Smooth muscle cell of the umbilical artery (primary cell): Measurements from ENCODE around the gene AUH. TPM values are rescaled to one million over a fixed set of nuclear protein-coding genes. Genes with fewer than 3 reads are reported as not detected.

Experiments used
- total RNA-seq: library from RNA; depleted of rRNA; stranded (reverse); fragments of >200 nt; gene quantifications from 2 replicates; pipeline ENCODE4 v1.2.3, GENCODE V29; 2014

AUH gene
- 15.0 and 20.8 TPM in 2 replicates for total RNA-seq

GRCh38 chr9:91361291-91362050 is at the start of gene AUH:
TSS of gene AUH (minus strand) at chr9:91361918. CDS start at chr9:91361889, 29 bp downstream.

Other genes with a start within 250 kb of the AUH start
- gene NFIL3, start 61.9 kb upstream of the AUH start, total RNA-seq = 17.0 and 24.1 TPM in 2 replicates